Stimulated activated CD4-positive, alpha-beta T cell treated with anti-CD3 and anti-CD28 coated beads, Interleukin-4, amount 100 ng/mL, for 1 hour (primary cell): ENCODE measurements around the gene GLYATL3.

Experiments
- DNase-seq: peaks from one replicate; pipeline ENCODE4 v3.0.0-alpha.2; 2020

The GLYATL3 gene

GRCh38 chr6:49514571-49515484 lies 15.1 kb downstream of the GLYATL3 start:
- DNase-seq = no peak

DNA sequence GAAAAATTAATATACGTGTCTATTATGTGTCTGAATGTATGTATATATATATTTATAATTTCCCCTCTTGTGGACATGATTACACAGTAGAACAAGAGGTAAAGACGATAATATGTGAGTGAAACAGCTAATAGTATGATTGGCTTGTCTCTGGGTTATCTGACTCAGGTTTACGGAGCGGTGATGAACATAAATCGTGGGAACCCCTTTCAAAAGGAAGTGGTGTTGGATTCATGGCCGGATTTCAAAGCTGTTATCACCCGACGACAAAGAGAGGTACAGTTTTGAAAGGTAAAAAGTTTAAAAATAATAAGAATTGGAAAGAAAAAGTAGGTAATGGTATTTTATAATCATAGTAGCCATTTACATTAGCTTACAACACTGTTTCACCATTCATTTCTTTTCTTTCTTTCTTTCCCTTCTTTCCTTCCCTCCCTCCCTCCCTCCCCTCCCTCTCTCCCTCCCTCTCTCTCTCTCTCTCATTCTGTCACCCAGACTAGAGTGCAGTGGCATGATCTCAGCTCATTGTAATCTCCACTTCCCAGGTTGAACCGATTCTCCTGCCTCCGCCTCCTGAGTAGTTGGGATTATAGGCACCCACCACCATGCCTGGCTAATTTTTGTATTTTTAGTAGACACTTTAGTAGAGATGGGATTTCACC lies 15.9 kb downstream of the GLYATL3 start:
- DNase-seq = no peak

DNA sequence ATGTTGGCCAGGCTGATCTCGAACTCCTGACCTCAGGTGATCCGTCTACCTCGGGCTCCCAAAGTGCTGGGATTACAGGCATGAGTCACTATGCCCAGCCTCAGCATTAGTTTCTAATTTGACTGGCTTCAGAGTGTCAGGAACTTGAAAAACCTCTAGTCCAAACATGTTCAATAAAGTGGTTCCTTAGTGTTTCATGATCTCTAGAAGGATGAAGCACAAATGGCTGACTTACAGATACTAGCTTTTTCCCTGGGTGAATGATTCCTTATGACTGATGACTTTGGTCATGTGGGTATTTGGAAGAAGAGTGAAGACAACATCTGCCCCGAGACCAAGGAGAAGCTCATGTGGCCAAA lies 16.4 kb downstream of the GLYATL3 start:
- no peak for DNase-seq

- no peak for DNase-seq
Measured at GRCh38 chr6:49517919-49518318, 18.2 kb downstream of the GLYATL3 start.

- no peak for DNase-seq
Measured at GRCh38 chr6:49519660-49520059, 19.9 kb downstream of the GLYATL3 start.

- DNase-seq = no peak
Measured at GRCh38 chr6:49522710-49523593, 23.2 kb downstream of the GLYATL3 start.

- DNase-seq = no peak
Measured at GRCh38 chr6:49523901-49524300, 24.2 kb downstream of the GLYATL3 start.

DNA sequence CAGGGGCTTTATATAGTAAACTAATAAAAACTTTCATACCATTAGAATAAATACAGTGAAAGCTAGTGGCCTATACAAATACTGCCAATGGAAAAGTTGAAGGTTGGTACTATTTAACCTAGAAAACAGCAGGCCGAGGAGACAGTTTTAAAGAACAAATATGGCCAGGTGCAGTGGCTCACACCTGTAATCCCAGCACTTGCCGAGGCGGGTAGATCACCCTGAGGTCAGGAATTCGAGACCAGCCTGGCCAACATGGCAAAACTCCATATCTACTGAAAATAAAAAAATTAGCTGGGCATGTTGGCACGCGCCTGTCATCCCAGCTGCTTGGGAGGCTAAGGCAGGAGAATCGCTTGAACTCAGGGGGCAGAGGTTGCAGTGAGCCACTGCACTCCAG lies 24.8 kb downstream of the GLYATL3 start:
- no peak for DNase-seq

GRCh38 chr6:49526598-49526997 lies 26.9 kb downstream of the GLYATL3 start:
- no peak for DNase-seq

DNA sequence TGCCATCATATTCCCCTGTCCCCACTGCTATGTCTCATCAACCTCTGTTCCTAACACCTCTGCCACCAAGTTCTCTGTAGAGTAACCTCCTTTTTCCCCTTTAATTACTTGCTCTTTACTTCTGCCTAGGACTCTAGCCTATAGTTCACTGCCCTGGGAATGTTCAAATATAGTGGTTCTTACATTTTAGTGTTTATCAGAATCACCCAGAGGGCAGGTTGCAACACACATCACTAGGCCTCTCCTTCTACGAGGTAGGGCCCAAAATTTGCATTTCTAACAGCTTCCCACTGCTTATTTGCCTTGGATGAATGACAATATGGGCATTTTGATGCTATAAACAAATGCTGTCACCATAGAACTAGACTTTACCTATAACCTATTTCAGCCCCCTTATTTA lies 27.6 kb downstream of the GLYATL3 start:
- DNase-seq = no peak

DNA sequence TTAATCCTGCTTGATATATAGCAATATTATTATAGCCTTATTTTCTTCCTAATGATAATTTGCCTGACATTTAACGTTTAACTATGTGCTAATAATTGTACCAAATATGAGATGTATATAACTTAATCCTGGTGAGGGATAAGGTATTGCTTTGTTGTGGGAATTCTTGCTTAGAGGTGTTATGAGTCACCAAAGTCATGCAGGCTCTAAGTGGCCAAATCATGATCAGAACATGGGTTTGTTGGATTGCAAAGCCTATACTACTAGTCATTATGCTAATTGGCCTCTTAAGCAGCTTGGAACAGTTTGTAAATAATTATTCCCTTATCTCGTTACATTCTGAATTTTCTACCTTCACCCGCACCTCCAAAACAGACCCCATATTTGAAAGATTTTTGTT lies 28.8 kb downstream of the GLYATL3 start:
- DNase-seq = no peak

- DNase-seq = no peak
Measured at GRCh38 chr6:49530141-49530776, 30.5 kb downstream of the GLYATL3 start.

DNA sequence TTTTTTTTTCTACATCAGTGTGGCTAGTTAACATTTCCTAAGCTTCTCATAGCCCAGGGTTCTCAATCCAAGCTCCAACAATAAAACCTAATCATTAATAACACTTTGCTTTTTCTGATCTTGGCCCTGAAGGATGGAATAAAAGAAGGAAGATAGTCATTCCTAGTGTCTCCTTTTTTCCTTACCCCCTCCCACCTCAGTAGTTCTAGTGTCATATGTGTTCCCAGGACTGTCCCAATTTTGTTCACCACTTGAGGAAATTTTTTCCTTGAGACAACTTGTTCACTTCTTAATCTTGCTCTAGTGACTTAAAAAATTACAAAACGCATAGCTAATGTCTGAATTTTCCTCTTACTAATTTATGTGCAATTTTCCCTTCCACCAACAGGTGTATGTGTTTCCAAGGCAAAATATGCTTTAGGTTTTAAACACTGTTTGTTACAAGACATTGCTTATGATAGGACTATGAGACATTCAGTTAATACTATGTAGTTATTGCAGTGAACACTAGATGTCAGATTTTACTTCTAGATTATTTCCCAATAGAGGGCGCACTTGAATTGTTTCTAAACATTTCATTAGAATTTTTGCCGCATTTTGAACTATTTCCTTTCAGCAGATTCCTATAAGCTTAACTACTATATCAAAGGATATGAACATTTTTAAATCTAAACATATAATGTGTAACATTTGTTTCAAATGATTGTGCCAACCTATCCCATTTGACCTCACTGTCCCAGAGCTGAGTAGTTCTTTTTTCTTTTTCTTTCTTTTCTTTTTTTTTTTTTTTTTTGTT lies 32.2 kb downstream of the GLYATL3 start:
- no peak for DNase-seq

GRCh38 chr6:49535795-49536194 lies 36.1 kb downstream of the GLYATL3 start:
- no peak for DNase-seq

GRCh38 chr6:49539102-49539501 lies 39.4 kb downstream of the GLYATL3 start:
- DNase-seq = no peak

DNA sequence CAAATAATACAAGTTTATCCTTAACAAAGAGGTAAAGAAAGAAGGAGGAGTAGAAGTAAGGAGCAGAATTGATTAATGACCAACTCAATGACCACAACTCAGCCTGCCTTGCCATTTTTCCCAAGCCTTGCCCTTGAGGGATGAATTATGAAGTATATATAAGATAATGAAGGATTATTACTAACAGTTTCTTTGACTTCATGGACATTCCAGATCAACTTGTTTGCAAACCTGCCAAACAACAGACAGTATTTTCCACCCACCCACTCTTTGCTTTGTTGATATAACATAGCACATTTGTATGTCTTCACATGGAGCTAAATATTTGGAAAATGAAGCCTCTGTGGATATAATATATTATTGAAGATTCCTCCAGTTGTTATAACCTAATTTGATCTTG lies 40.9 kb downstream of the GLYATL3 start:
- no peak for DNase-seq

GRCh38 chr6:49541210-49541724 lies 41.5 kb downstream of the GLYATL3 start:
- no peak for DNase-seq

- no peak for DNase-seq
Measured at GRCh38 chr6:49541936-49542335, 42.2 kb downstream of the GLYATL3 start.

- DNase-seq = no peak
Measured at GRCh38 chr6:49543087-49543858, 43.5 kb downstream of the GLYATL3 start.

DNA sequence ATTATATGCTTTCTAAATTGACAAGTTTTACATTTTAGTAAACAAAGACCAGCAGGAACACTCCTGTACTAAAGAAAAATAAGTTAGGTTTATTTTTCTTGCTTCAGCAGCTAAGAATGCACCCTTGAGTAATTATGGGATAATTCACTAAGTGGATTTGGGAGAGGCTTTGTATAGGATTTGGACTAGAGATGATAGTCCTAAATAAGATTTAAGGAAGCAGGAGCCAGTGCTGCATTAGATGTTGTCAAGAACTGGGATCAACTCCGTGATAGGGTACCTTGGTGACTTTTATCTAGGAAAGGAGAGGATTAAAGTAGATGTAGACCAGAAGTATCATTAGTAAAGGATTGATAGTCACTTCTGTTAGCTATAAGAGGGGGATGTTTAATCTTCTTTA lies 46.6 kb downstream of the GLYATL3 start:
- DNase-seq = no peak
